ENCODE measurements around the gene DLX4.
A peak's percentile ranks its signal among the peaks of the same experiment; 100 is the strongest.

Gene DLX4

DNA sequence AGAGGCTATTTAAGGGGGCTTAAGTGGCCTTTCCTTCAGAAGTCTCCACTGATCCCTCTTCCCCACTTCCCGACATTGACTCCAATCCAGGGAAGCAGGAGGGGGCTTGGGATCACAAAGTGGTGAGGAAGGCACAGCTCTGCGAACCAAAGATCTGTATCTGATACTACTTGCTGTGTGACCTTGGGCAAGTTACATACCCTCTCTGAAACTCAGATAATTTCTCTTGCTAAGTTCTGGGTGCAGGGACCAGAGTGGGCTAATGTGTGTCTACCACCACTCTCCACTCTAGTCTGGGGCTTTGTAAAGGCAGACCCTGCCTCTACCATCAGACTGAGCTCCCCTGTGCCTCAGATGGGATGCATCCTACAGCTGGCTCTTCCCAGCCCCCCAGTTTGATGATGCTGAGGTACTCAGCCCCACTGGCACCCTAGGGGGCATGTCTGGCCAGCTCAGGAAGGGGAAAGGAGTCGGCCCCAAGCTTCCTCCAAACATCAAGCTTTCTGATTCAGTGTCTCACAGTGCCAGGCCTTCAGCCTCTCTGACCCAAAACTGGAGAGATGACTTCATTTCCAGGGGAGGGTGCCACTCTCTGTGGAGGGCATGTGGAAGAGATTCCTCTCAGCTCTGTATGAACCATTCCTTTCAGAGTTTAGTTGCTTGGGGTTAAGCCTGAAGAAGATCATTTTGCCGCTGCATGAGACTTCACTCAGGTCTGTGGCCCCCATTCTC lies 10.9 kb downstream of the DLX4 start:
- no peak for DNase-seq
- in situ Hi-C loops (cut with HindIII; ENCODE audit: low pct_ligation_motif_present, low pct_unique_long_range_greater_than_20kb, low sequenced_read_pairs) = no loop called here

DNA sequence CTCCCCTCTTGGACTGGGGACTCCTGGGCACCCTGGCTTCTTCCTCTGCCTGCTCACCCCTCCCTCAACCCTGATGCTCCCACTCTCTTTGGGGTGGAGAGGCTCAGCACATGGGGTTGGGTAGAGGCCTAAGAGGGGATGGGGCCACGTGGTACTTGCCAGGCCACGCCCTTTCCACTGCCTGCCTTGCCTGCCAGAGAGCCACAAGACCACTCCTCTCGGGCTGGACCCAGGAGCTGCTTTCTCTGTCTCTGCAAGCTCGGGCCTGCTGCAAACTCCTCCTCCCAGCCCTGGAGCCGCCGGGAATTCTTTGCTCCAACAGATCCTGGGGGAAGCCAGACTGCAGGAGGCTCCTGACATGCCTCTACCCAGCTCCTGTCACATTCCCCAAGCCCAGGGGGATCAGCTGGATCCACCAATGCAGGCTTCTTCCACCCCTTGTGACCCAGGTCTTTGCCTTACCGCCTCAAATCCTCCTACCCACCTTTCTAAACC lies 11.8 kb downstream of the DLX4 start:
- DNase-seq = no peak
- in situ Hi-C loops (cut with HindIII; ENCODE audit: low pct_ligation_motif_present, low pct_unique_long_range_greater_than_20kb, low sequenced_read_pairs) = no loop called here

DNA sequence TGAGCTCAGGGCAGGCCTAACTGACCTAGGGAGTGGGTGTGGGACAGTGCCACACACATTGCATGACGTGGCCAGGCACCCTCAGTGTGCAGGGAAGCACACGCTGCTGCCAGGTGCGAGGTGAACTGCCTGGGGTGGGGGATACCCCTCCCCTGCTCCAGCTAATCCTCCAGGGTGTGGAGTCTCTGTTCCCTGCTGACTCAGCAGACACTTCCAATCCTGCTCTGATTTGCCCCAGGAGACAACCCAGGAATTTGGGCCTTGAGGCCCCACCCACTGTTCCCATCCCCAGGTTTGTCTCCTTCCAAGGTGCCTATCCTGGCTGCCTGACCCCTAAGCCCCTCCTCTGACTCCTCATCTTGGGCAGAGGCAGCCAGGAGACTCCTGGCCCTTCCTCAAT lies 15.3 kb downstream of the DLX4 start:
- DNase-seq = no peak
- in situ Hi-C loops (cut with HindIII; ENCODE audit: low pct_ligation_motif_present, low pct_unique_long_range_greater_than_20kb, low sequenced_read_pairs) = no loop called here

DNA sequence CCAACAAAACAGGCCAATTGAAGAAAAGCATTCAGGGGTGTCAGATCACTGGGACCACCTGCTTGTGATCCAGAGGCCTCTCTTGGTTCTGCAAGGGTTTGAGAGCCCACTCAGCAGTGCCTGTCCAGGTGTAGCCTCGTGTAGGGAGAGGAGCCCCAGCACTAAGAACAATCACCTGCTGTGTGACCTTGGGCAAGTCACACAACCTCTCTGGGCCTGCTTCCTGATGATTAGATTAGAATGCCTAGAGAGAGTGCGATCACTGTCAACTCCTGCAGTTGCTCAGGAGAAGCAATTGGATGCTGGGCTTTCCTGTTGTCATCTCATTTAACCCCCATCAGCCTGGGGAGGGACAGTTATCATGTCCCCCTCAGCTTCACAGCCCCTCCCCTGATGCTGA lies 15.8 kb downstream of the DLX4 start:
- in situ Hi-C loops (cut with HindIII; ENCODE audit: low pct_ligation_motif_present, low pct_unique_long_range_greater_than_20kb, low sequenced_read_pairs) = no loop called here
- no peak for DNase-seq

DNA sequence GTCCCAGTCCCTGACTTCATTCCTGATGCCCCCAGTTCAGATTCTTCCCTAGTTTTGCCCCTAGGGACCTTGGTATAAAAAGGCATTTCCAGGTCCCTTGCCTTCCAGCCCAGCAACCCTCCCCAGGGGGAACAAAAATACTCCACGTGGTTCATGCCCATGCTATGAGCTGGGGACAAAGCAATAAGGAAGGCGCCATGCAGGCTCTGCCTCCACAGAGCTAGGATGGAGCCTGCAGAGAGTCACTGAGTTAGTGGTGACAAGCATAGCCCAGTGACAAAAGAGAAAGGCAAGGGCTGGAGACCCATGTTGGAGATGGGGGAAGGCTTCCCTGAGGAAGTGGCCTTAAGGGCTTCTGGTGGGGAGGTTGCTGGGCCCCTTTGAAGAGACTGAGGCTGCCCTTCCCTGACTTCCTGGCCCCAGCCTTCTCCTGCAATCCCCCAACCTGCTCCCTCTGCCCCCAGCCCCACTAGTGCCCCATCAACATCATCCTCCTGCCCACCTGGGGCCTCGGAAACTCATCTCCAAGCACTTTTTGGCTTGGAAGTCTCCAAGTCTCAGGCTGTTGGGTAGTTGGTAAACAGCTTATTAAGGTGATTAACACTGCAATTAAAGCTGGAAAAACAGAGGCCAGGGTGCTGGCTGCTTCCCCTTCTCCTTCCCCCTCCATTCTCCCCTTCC lies 16.5 kb downstream of the DLX4 start:
- in situ Hi-C loops (cut with HindIII; ENCODE audit: low pct_ligation_motif_present, low pct_unique_long_range_greater_than_20kb, low sequenced_read_pairs) = no loop called here
- DNase-seq = no peak

DNA sequence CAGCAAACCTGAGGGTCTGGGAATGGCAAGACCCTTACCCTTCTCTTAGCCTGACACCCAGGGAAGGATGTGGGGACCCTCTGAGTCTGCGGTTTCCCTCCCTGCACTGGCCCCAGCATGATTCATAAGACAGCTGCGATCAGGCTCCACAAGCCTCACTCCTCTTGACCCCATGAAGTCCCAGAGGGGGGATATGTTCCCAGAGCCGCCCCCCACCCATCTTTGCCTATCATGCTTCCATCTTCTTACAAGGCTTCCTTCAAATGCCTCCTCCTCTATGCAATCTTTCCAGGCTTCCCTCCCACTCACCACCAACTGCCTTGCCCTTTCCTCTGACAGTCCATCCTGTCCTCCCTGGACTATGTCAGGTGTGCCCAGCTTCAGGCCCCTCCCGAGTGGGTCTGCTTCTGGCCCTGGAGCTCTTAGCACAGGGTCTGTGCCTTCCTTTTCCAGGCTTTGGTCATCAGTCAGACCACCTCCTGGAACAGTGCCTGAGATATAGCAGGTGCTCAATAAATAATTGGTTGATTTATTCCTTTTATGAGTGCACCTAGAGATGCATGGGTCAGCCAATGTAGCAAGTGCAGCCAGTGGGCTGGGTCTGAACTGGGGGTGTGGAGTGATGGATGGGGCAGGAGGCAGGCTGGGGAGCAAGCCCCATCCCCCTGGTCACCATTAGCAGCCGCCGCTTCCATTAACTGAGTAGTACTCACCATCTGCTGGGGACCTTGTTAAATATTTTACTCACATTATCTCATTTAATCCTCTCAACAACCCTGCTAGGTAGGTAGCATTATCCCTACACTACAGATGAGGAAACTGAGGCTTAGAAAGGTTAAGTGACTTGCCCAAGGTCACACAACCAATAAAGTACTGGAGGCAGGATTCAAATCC lies 17.7 kb downstream of the DLX4 start:
- in situ Hi-C loops (cut with HindIII; ENCODE audit: low pct_ligation_motif_present, low pct_unique_long_range_greater_than_20kb, low sequenced_read_pairs) = no loop called here
- DNase-seq = no peak

DNA sequence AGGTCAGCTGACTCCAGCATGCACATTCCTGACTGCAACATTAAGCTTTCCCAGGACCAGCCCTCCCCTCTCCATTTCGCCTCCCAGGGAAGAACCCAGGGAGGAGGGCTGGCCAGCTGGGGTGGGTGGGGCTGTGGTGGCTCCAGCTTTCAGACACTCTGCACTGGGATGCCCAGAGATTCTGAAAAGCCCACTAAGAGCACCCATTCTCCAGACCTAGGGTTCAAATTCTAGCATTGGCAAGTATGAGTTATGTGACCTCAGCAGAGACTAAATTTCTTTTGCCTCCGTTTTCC lies 18.2 kb downstream of the DLX4 start:
- no peak for DNase-seq
- in situ Hi-C loops (cut with HindIII; ENCODE audit: low pct_ligation_motif_present, low pct_unique_long_range_greater_than_20kb, low sequenced_read_pairs) = no loop called here

DNA sequence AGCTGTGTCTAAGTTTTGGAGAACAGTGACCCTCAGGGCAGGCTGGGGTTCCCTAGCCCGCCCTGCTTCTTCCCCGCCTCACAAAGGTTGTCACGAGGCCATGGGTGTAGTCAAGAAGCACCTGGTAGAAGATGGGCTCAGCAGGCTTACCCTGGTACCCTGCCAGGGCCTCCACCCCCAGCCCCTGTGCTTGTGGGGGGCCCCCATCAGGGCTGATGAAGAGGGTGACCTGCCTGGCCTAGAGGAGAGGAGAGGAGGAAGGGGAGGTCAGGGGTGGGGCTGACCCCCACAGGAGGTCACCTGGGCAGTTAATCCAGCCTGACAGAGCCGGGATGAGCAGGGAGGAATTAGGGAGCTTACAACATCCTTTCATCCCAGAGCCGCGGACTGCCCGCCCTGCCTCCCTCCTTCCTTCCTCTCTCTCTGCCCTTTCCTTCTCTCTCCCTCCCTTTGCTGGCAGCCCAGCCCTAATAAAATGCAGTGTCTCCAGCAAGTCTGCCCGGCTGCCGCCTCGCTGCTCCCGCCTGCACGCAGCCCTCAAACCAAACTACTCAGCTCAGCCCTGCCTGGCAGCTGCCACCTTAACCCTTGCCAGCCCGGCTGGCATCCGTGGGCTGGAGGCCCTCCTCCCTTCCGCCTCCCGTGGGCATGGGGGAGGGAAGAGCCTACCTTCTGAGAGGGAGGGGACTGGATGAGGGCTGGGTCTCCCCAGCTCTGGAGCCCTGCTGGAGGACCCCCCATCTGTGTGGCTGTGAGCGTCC lies 18.9 kb downstream of the DLX4 start:
- DNase-seq = peak; percentile 50
- in situ Hi-C loops (cut with HindIII; ENCODE audit: low pct_ligation_motif_present, low pct_unique_long_range_greater_than_20kb, low sequenced_read_pairs) = no loop called here

DNA sequence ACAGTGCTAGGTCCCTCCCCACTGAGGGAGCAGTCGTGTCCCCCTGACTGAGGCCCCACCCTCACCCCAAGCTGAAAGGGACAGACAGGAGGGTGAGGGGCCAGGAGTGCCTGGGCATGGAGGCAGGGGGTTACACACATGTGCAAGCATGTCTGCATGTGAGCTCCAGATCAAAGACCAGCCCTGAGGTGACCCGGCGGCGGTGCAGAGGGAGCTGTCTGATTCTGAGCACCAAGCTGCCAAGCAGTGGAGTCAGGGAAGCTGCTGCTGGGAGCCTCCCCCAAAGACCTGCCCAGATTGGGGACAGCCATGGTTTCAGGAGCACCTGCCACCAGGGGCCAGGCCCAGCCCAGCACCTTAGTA lies 20.5 kb downstream of the DLX4 start:
- in situ Hi-C loops (cut with HindIII; ENCODE audit: low pct_ligation_motif_present, low pct_unique_long_range_greater_than_20kb, low sequenced_read_pairs) = no loop called here

DNA sequence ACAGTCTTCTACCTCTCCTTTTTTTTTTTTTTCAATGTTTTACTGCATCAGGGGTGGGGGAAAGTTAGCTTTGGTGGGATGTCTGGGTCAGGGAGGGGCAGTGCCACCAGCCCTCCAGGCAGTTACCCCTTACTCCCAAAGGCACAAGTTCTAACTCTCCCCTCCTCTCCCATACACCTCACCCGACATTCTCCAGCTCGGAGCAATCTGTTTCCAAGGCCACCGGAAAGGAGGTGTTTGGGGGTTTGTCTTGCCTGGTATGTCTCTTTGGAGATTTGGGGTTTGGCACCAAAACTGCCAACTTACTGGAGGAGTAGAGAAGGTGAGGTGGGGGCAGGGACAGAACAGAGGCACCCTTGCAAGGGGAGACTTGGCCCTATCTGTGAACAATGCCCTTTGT lies 21.3 kb downstream of the DLX4 start:
- in situ Hi-C loops (cut with HindIII; ENCODE audit: low pct_ligation_motif_present, low pct_unique_long_range_greater_than_20kb, low sequenced_read_pairs) = no loop called here
- DNase-seq = no peak

More for the DNA sequence above, 20.5 kb downstream of the DLX4 start:
- no peak for DNase-seq

DNA sequence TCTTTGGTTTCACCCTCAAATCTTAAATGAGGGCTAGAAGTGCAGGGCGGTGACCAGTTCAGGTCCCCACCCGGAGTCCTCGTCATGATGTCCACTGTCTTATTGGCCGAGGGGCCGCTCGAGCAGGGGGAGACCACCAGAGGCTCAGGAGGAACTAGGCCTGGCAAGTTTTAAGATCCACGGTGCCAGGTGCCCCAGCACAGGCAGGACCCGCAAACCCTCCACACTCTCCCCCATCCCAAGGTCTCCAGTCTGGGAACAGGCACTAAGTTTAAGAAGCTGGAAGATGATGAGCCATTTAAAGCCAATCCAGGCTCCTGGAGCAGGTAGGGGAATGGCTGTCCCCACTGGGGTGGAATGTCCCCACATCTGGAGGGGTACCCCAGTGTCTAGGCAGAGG lies 21.9 kb downstream of the DLX4 start:
- in situ Hi-C loops (cut with HindIII; ENCODE audit: low pct_ligation_motif_present, low pct_unique_long_range_greater_than_20kb, low sequenced_read_pairs) = no loop called here
- DNase-seq = no peak

DNA sequence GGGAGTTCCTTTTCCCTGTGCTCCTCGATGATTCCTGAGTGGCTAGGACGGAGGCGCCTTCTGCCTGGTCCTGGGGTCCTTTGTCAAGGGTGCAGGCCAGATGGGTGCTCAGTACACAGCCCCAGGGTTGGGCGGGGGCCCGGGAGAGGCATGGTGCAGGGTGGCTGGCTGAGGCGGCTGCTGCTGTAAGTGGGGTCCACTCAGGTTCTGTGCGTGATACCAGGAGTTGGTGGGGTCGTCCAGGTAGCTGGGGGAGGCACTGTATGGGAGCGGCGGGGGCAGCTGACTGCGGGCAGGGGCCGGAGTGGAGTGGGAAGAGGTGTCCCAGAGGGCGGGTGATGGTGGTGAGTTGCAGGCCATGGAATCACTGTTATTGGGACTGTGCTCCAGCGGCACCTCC lies 22.4 kb downstream of the DLX4 start:
- in situ Hi-C loops (cut with HindIII; ENCODE audit: low pct_ligation_motif_present, low pct_unique_long_range_greater_than_20kb, low sequenced_read_pairs) = no loop called here

DNA sequence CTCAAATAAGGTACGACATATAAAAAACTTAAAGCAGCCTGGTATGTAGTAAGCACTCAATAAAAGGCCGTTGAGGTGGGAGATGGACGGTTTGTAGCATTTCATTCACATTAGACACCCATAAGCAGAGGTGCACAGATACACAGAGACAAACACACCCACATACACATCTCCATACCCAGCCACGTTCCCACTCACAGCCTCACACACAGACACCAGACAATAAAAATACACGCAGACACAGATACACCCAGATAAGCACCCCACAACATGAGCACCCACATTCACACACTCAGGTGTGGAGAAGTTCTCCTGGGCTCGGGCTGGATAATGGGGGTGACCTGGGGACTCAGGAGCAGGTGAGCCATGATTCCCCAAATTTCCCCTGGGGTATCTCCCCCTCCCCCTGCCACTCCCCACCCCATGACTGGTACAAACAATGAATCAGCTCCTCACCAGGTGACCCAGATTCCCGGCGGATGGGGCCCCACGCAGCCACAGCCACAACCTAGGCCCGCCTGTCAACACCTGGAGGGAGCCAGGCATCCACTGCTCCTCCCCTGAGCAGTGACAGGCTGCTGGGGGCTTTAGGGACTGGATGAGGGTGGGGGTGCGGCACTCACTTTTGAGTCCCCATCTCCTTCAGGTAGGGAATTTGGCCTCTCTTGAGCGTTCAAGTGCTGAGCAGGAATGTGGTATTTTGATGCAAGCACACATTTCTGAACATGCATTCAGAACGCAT lies 23.4 kb downstream of the DLX4 start:
- DNase-seq = no peak
- in situ Hi-C loops (cut with HindIII; ENCODE audit: low pct_ligation_motif_present, low pct_unique_long_range_greater_than_20kb, low sequenced_read_pairs) = no loop called here

More for the DNA sequence above, 22.4 kb downstream of the DLX4 start:
- DNase-seq = no peak

DNA sequence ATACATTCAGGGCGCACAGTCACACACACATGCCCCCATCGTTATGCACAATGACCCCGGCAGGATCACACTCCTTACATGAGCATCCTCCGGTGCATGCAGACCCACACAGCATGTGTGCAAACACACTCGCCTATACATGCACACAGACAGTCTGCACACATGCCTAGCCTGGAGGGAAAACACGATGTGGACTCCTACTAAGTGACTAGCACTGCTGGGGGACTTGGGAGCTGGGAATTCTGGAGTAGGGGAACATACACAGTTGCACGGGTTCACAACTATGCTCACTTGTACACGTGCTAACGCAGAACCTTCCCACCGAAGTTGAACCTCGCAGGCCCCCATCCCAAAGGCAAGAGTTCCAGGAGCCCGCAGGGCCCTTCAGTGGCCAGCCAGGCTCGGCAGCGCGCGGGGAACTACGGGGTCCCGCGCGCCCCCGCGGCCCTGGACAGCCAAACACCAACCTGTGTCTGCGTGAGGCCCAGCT lies 24.0 kb downstream of the DLX4 start:
- in situ Hi-C loops (cut with HindIII; ENCODE audit: low pct_ligation_motif_present, low pct_unique_long_range_greater_than_20kb, low sequenced_read_pairs) = no loop called here

DNA sequence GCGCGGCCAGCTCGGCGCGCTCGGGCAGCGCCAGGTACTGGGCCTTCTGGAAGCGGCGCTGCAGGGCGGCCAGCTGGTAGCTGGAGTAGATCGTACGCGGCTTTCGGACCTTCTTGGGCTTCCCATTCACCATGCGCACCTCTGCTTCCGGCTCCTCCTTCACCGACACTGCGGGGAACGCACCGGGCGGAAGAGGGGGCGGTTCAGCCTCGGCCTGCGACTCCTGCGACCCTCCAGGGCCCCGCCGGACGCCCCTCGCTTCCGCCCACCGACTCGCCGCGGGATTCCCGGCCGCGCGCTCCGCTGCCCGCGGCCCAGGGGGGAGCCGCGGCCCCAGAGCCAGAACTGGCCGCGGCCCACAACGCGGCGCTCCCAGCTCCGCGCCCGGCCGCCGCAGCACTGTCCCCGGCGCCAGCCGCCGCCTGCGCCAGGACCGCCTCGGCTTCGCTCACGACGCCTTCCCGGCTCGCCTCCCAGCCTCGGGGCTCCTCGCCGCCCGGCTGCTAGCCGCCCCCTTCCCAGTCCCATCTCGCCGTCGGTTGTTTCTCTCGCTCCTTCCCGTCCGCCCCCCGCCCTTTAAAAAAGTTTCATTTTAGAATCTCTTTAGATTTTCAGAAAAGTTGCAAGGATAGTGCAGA lies 24.6 kb downstream of the DLX4 start:
- in situ Hi-C loops (cut with HindIII; ENCODE audit: low pct_ligation_motif_present, low pct_unique_long_range_greater_than_20kb, low sequenced_read_pairs) = no loop called here

More for the DNA sequence above, 24.0 kb downstream of the DLX4 start:
- no peak for DNase-seq

DNA sequence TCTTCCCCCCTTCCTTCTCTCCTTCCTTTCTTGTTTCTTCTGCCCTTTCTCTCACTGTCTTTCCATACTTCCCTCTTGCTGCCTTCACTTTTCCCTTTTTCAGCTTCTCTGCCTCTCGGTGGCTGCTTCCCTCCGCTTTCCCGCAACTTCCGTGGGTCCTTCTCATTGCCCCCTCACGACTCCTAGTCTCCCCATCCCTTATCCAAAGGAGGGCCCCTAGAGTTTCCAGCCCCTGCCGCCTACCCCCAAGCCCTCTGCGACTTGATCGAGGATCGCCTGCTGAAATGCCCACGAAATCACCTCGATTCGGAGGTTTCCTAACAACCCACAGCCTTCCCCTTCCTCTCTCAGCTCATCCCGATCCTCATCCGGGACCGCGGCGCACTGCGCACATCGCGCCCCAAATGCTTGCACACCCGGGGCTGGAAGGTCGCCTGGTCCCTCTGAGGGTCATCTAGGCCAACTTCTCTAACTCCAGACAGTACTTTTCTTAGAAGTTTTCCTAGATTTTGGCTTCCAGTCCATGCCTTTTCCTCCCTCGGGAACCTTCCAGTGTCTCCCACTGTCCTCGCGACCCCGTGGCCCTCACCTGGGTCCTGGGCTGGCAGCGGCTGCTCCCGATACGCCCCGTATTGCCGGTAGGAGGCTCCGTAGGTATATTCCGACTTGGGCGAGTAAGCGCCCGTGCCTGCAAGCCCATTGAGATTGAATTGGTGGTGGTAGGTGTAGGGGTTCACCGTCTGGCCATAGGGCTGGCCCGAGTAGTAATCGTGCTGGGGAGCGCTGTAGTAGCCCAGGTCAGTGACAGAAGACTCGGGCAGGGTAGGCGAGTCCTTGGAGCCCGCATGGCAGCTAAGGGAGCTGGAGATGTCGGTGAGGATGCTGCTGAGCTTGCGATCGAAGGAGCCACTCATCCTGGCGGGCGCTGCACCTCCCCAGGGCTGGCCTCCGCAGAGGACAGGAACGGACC lies 25.4 kb downstream of the DLX4 start:
- no peak for DNase-seq
- in situ Hi-C loops (cut with HindIII; ENCODE audit: low pct_ligation_motif_present, low pct_unique_long_range_greater_than_20kb, low sequenced_read_pairs) = loop anchor here (5.0 kb wide), 1 partner anchor 112 kb away; no protein-coding TSS in a partner anchor

More for the DNA sequence above, 24.6 kb downstream of the DLX4 start:
- DNase-seq = no peak
